Fibroblast of skin of scalp (primary cell): Measurements from ENCODE around the gene CRACR2A. TPM values are rescaled to one million over a fixed set of nuclear protein-coding genes. Genes with fewer than 3 reads are reported as not detected.

Experiments used
- DNase-seq: peaks from one replicate; pipeline ENCODE4 v3.0.0-alpha.2; 2013
- polyA plus RNA-seq, 2 experiments: library from polyadenylated mRNA; unstranded; fragments of 120-200 nt; gene quantifications; one replicate each; pipeline ENCODE4 v1.2.1, GENCODE V29; 2013; ENCODE audit not compliant: insufficient read length in 2 of 2

CRACR2A gene, protein sequence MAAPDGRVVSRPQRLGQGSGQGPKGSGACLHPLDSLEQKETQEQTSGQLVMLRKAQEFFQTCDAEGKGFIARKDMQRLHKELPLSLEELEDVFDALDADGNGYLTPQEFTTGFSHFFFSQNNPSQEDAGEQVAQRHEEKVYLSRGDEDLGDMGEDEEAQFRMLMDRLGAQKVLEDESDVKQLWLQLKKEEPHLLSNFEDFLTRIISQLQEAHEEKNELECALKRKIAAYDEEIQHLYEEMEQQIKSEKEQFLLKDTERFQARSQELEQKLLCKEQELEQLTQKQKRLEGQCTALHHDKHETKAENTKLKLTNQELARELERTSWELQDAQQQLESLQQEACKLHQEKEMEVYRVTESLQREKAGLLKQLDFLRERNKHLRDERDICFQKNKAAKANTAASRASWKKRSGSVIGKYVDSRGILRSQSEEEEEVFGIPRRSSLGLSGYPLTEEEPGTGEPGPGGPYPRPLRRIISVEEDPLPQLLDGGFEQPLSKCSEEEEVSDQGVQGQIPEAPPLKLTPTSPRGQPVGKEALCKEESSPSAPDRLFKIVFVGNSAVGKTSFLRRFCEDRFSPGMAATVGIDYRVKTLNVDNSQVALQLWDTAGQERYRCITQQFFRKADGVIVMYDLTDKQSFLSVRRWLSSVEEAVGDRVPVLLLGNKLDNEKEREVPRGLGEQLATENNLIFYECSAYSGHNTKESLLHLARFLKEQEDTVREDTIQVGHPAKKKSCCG
- 3.9 TPM for polyA plus RNA-seq (2013, experiment 1 of 2; ENCODE audit: insufficient read length)
- polyA plus RNA-seq (2013, experiment 2 of 2; ENCODE audit: insufficient read length): 4.6 TPM

DNA sequence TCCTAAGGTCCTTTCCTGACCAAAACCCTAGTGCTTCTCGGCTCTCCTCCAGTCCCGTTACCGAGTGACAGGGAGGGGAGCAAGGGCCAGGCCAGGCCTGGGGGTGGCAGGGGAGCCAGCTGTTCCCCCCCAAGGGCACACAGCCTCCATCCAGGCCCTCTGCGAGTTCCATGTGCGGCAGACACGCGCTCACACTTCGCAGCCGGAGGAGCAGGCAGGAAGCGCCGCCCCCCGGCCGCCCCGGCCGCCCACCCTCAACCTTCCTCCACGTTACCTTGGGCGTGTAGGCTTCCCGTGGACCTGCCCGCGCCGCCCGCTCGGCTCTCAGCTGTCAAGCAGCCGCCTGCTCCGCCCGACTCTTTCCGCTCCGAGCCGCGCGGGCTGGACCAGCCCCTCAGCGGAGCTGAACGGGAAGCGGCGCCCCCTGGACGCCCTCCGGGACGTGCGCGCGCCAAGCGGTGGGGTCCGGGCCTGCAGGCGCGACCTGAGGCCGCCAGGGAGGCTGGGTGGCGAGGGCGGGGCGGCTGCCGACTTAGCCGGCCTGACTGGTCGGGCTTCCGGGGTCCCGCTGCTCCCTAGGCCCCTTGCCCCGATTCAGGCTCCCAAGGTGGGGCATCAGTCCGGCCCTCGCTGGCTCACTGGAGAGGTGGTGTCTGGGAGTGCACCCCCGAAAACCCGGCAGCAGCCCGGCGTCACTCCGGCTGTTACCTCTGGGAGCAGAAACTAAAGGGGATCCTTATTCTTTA lies at the start of gene CRACR2A:
Gene CRACR2A, minus strand, starts transcription at position 369 of the 746 bp plus-strand sequence. CDS start 56,110 bp downstream, outside the sequence.
- DNase-seq: peak; percentile 77

DNA sequence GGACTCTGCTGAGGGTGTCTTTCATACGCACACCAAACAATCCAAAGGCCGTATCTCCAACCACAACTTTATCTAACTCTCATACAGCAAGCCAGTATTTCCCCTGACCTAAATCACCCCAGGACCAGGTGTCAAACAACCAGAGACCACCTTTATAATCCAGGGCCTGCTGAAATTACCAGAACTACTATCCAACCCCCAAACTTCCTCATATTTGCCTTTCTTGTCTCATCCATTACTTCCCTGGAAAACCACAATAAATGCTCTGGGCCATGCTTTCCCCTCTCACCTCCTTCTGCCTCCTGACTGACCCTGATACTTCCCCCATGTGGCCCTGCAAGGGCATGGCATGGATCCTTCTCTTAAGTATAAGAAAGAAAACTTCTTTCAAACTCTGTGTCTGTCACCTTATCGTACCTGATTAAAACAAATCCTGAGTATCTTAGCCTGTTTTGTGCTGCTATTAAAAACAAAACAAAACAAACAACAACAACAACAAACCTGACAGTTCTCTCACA lies 44.7 kb upstream of the CRACR2A start:
- no peak for DNase-seq

DNA sequence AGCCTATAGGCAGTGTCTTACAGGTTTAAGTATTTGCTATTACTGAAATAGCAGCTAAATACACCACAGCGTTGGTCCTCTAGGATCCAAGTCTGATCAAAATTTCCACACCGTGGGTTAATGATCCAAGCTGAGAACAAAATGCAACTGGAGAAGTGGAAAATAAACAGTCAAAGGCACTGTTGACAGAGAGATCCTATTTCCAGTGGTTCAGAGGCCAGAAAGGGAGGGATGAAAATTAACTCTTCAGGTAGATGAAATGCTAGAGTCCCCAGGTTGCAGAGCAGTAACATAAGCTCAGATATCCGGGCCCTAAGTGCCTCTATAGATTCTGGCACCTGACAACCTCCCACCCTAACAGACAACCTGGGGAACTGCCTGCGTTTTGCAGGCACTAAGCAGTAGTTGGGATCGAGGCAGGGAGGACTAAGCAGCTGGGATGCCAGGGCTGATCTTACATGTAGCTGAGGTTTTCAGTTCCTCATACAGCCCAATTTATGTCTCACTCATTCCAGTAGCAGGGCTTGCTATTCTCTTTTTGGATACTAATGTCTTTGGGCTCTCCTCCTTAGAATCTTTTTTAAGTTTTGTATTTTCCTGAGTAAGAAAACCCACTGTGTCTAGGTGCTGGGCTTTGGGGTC lies 42.7 kb upstream of the CRACR2A start:
- no peak for DNase-seq

DNA sequence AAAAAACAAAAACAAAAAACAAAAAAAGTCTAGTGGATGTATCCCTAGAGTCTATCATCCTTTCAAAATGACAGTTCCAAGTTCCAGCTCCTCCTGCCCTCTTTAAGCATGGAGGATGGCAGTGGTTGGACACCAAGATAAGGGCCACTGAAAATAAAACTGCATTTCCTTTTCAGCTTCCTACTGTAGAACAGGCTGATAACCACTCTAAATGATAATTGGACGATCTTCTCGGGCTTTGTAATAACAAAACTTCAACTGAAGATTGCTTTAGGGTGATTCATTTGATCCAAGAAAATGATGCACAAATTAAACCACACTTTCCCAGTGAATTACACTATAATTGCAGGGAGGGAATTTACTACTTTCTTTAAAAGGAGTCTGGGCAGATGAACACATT lies 42.2 kb upstream of the CRACR2A start:
- DNase-seq: no peak

DNA sequence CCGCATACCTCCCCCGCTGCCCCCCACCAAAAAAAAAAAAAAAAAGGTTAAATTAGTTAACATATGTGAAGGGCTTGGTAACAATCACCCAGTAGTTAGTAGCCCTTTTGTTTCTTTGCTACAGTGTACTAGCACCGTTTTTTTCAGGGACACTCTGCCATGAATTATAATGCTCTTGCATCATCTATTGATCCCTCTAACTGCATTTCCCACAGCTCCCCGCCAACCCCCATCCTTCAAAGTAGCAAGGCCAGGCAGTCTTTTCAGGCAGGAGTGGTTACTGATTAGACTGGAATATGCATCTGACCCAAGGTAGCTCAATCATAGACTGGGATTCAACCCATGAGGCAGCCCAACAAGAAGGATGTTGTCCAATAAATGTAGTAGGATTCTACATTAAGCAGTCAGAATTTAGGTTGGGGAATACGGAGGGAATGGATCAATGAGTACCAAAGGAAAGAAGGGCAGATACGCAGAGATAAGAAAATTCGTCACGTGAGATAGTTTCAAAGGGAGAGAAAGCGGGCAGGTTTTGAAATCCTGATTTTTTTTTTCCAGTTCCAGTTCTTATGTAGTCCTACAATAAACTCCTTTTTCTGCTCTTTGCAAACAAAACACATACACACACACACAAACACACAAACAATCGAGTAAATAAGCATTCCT lies 39.8 kb upstream of the CRACR2A start:
- DNase-seq: no peak

DNA sequence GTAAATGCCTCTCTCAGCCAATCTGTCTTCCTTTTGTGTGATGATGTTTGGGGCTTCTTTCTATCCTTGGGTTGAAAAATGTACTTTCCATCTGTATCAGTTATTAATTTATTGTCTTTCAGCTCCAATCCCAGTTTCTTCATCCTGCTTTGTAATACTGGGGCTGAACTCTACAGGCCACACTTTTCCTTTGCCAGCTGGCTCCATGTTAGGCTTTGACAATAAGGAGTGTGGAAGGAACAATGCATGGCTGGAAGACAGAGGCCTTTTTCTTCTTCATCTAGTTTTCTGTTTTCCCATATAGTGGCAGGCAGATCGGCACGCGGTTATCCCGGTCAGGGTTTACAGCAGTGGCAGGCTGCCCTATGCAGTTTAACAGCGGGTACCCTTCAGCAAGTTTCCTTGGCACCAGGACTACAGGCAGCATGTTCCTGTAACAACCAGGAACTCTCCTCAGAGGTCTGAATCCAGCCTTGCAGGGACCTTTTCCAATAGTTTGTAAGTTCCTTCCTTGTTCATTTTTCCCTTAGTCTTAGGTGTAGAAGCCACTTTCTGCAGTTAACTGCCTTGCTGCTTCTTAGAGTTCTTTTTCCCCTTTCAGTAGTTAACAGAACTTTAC lies 38.5 kb upstream of the CRACR2A start:
- no peak for DNase-seq

DNA sequence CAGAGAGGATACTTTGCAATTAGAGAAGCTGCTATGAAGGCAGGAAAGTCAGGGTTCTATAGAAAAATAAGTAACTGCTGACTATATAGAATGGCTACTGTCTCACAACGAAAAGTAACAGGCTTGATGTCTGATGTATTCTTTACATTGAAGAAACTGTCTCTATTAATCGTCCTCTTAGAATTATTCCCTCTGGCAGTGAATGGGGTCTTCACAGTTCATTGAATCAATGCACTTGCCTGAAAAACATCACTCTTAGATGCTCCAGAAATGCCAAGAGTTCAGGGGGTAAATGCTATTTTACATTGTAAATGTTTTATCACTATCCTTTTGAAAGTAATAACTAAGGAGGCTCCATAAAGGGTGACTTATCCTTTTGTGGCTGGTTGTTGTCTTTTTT lies 37.7 kb upstream of the CRACR2A start:
- no peak for DNase-seq

DNA sequence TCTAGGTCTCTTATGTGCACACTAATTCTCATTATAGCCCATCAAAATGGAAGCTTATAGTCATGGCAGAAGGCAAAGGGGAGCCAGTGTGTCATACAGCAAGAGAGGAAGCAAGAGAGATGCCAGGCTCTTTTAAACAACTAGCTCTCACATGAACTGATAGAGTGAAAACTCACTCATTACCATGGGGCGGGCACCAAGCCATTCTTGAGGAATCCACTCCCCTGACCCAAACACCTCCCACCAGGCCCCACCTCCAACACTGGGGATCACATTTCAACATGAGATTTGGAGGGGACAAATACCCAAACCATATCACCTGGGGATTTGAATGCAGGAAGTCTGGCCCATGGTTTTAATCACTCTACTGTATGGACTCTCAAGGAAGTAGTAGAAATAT lies 36.9 kb upstream of the CRACR2A start:
- DNase-seq: no peak

DNA sequence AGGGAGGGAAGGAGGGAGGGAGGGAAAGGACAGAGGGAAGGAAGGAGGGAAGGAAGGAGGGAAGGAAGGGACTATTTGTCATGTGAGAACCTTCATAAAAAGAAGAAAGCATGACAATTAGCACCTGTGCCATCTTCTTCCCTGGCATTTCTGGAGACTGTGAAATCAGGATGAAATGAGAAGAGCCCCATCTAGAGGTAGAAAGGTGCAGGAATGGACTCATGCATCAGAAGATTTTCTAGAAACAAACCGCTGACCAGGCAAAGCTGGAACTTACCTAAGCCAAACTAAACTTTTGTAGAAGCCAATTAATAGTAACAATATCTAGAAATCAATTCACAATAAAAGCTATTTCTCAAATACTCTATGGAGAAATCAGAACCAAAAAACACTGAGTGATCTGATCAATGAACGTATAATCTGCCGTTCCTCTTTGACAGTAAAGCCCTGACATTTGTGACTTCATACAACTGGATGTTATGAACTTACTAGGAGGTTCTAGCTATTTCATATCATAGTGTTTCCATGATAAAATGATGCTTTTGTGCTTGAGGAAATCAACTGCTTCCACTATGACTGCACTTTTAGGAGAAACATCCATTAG lies 24.4 kb upstream of the CRACR2A start:
- peak; percentile 50 for DNase-seq

DNA sequence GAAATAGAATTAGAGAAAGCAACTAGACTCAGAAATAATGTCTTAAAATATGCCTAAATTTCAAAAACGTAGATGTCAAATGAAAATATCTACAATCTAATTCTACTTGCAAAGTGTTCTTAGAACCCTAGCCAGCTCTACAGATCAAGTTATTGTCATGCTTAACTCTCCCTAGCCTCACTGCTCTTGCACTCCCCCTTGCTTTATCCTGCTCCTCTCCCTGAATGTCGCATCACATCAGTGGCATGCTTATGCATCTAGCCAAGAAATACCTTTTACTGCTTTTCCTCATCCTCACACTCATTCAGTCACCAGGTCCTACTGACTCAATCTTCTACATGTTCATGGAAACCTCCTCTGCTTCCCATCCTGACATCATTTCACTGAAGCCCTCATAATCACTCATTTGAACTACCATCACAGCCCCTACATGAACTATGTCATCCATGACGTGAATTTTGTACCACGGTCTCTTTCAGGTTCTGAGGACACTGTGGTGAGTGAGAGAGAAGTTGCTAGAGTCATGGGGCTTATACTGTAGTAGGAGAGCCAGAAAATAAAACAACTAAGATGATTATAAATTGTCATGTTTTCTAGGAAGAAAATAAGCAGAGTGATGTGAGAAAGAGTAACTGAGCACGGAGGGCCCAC lies 22.6 kb upstream of the CRACR2A start:
- DNase-seq: no peak

DNA sequence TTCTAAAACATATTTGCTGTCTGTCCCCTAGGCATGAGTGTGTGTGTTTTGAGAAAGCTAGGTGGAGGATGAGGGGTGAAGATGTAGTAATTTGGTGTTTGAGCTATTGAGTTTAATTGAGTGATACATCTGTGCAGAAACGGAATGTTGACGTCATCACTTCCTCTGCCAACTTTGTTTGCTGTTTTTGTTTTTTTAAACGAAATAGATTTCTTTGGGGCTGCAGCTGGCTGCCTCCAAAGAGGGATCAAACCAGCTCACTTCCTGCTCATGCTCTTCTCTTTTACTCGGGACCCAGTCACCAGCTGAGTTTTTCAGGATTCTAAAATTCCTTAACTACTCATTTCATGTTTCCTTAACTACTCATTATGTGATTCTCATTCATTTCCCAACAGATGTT lies 19.5 kb upstream of the CRACR2A start:
- peak; percentile 21 for DNase-seq

DNA sequence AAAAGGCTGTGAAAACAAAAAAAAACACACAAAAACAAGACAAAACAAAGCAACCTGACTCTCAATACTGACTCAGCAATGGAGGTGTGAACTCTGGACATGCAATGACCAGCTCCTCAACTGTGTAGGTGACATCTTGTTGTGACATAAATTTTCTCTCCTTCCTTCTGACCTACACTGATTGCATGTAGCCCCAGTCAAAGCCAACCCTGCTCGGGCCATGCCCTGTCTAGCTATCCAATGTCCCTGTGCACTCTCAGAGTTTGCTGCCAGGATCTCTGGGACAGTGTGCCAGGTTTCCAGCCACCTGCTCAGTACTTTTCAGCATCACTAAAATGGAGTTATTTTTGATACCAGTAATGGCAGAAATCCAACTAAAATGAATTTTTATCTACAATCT lies 18.9 kb upstream of the CRACR2A start:
- no peak for DNase-seq

DNA sequence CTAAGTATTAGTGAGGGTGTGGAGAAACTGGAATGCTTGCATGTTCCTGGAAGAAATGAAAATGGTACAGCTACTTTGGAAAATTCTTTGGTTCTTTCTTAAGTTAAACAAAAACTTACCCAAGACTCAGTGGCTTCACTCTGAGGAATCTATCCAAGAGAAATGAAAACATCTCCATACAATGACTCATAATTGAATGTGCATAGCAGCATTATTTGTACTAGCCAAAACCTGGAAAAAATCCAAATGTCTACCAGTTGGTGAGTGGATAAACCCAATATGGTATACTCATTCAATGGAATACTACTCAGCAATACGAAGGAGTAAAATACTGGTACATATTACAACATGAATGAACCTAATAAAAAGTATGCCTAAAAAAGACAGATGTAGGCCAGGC lies 18.0 kb upstream of the CRACR2A start:
- DNase-seq: peak; percentile 84

DNA sequence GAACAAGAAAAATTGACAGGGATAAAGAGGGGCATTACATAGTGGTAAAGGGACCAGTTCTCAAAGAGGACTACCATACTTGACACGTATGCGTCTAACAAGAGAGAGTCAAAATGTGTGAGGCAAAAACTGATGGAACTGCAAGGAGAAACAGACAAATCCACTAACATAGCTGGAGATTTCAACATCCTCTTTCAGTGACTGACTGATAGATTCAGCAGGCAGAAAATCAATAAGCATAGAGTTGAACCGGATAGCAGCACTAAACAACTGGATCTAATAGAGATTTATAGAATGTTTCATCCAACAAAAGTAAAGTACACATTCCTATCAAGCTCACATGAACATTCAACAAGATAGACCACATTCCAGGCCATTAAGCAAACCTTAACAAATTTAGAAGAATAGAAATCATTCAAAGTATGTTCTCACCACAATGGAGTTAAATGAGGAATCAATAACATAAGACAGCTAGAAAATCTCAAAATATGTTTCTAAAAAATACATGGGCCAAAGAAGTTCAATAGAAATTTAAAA lies 16.1 kb upstream of the CRACR2A start:
- no peak for DNase-seq

DNA sequence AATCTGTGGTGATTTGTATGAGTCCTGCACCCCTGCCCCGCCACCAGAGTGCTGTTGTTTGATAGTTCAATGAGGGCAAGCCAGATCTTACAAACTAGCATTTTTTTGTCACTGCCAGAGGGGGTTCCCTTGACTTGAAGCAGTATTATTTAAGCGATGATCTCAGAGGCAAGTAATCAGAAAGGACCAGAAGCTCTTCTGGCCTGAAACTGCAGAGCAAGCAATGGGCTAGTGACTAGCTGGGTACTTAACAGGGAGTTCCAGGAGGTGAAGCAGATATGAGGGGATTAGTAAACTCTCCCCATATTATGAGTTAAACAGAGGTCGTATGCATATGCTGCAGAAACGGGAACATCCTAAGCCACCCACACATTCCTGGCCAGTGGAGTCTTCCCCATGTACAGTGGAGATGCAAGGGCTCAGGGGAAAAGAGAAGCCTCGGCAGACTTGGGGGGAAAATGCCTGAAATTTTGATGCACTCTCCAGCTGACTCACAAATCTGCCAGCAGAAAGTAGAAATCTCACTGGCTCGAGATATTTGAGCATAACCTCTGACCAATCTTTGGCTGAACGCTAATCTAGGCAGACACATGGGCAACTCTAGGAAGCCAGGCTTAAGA lies 8.3 kb upstream of the CRACR2A start:
- peak; percentile 47 for DNase-seq

DNA sequence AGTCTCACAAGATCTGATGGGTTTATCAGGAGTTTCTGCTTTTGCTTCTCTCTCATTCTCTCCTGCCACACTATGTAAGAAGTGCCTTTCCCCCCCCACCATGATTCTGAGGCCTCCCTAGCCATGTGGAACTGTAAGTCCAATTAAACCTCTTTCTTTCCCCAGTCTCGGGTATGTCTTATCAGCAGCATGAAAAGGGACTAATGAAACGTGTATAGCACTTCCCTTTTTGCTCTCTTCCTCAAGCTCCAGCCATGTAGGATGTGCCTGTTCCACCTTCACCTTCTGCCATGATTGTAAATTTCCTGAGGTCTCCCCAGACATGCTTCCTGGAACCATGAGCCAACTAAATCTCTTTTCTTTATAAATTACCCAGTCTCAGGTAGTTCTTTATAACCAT lies 7.0 kb upstream of the CRACR2A start:
- no peak for DNase-seq

DNA sequence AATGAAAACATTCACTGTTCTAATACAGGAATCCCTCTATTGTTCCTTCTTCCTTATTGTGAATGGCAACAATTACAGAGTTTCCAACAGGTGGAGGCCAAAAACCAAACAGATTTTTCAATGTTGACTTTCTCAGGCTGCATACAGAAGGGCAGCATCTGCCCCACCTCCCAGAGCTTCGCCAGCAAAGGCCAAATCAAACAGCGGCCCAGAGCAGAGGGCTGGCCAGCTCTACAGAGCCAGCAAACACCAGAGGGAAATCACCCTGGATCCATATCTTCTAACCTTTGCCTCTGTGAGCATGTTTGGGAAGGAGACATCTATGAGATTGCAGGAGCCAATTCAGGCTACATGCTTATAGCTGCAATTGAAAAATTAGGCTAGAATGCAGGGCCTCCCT lies 4.4 kb upstream of the CRACR2A start:
- no peak for DNase-seq

DNA sequence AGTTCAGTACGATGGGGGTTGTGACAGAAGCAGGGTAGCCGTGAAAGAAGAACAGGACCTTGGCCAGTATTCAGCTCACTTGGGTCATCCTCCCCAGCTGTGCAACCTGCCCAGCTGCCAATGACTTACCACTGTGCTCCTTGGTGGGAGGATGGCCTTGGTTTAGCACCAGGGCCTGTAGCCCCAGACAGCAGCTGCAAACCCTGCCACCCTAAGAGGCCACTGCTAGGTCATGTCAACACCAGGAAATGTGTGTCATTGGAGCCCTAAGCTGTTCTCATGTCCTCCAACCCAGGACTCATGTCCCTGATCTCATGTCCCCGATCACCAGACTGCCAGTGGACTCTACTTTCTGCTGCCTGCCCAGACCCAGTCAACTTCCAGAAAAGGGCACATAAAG lies 3.0 kb upstream of the CRACR2A start:
- no peak for DNase-seq

DNA sequence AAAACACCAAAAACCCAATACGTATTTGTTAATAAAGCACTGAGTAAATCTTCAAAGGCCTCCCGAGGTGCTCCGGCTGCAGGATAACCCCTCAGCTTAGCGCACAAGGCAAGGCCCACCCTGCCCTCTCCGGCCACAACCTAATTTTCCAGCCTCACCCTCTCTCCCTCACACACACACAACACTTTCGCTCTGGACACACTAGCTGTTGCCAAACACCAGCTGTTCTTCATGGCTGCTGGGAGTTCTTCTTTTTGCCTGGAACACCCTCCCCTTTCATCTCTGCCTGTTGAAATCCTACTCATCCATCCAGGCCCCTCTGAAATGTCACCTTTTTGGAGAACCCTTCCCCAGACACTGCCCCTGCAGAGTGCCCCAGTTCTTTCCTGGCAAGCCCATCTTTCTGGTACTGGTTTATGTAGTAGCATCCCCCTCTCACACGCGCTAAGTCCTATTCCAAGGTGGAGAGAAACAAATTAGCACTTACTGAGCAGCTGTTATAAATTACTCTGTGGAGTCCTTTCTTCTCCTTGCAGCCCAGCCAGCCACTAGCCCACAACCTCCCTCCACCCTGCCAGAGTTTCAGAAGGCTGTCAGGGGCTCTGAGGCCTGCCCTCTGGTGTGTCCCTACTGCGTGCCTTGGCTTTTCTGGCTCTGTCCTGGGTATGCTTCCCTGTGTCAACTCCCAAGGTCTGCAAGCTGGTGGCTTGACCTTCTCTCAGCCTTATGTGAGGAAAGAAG lies 805 bp upstream of the CRACR2A start:
- no peak for DNase-seq
